CD4-positive, alpha-beta T cell treated with Interleukin-17A for 1 hour (primary cell): ENCODE data around the gene SPON2.
A peak's percentile ranks its signal among the peaks of the same experiment; 100 is the strongest.

Experiments used
- DNase-seq: peaks from one replicate; pipeline ENCODE4 v3.0.0-alpha.2; 2020

SPON2 gene

GRCh38 chr4:1172228-1172851 lies at the start of gene SPON2:
SPON2 (minus strand) TSS chr4:1172583.
- DNase-seq, result no peak

- no peak for DNase-seq
Measured at GRCh38 chr4:1221155-1221870, 48.9 kb upstream of the SPON2 start.

DNA sequence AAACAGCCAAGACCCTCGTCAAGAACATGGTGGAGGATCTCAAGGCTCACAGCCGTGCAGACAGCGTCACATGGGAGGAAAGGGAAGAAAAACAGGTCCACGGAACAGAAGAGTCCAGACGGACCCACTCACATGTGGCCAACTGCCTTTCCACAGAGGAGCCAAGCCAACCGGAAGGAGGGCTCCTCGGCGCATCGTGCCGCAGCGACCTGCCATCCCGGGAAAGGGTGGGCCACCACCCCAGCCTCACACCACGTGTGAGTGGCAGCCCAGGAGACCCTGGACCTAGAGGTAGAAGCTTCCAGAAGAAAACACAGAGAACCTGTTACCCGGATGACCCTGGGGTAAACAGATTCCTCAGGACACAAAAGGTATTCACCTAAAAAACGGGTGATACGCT lies 48.2 kb upstream of the SPON2 start:
- DNase-seq, result no peak

GRCh38 chr4:1219566-1219950 lies 47.2 kb upstream of the SPON2 start:
- no peak for DNase-seq

DNA sequence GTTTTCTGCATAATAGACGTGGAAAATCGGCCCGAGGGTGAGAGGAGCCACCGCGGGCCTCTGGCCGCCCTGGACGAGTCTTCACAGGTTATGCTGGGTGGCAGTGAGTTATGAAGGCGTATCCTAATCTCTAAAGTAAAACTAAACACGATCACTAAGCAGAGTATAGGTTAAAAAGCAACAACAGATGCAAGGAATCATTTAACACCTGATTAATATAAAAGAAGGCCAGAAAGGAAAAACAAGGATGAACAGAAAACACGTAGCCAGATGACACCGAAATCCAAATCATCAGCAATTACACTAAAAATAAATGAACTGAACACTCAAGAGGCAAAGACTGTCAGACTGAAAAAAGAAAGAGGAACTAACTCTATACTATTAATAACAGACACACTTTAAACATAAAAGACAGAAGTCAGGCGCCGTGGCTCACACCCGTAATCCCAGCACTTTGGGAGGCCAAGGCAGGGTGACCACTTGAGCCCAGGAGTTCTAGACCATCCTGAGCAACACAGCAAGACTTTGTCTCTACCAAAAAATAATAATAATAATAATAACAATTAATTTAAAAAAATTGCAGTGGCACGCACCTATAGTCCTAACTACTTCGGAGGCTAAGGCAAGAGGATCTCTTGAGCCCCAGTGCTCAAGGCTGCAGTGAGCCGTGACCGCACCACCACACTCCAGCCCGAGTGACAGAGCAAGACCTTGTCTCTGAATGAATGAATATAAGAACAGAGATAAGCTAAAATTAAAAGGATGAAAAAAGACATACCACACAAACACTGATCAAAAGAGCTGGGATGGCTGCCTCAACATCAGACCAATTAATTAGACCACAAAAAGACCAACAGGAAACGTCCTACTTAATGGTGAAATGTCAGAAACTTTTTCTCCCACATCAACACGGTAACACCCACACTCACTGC lies 46.5 kb upstream of the SPON2 start:
- DNase-seq, result no peak

- DNase-seq, result no peak
Measured at GRCh38 chr4:1217366-1217765, 45.0 kb upstream of the SPON2 start.

DNA sequence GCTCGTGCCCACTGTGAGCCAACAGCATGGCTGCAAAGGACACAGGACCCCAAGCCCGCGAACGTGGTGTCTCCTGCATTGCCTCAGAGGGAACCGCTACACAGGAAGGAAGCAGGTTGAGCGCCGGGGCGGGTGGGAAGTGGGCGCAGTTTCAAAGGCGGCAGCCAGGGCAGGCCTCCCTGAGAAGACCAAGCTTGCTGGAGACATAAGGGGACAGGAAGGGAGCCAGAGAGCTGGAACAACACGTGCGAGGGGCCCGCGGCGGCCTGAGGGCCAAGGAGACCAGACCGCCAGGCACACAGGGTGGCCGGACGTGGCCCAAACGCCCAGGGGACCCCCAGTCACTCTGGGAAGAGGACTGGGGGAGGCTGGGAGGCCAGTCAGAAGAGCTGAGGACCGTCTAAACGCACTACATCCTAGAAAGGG lies 44.5 kb upstream of the SPON2 start:
- peak; percentile 71 for DNase-seq

DNA sequence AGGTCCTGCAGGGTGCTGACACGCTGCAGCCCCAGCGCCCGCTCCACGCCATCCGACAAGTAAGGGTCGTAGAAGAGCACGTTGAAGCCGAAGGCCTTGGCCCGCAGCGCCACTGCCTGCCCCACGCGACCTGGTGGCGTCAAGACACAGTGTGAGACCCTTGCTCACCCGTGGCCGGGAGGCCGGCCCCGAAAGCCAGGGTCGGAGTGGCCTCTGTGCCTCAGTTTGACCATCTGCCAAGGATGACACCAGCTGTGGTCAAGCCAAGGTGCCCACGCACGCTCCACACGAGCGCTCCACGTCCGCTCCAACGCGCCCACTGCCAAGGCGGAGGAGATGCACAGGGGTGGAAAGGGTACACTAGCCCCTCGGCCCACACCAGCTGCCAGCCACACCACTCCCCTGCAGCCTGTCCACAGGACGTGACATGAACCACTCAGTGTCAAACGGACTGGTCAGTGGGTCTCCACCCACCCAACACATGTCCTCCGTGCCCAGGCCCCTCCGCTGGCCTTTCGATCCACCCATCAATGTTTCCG lies 43.8 kb upstream of the SPON2 start:
- DNase-seq, result no peak

GRCh38 chr4:1215141-1216075 lies 43.0 kb upstream of the SPON2 start:
- no peak for DNase-seq

DNA sequence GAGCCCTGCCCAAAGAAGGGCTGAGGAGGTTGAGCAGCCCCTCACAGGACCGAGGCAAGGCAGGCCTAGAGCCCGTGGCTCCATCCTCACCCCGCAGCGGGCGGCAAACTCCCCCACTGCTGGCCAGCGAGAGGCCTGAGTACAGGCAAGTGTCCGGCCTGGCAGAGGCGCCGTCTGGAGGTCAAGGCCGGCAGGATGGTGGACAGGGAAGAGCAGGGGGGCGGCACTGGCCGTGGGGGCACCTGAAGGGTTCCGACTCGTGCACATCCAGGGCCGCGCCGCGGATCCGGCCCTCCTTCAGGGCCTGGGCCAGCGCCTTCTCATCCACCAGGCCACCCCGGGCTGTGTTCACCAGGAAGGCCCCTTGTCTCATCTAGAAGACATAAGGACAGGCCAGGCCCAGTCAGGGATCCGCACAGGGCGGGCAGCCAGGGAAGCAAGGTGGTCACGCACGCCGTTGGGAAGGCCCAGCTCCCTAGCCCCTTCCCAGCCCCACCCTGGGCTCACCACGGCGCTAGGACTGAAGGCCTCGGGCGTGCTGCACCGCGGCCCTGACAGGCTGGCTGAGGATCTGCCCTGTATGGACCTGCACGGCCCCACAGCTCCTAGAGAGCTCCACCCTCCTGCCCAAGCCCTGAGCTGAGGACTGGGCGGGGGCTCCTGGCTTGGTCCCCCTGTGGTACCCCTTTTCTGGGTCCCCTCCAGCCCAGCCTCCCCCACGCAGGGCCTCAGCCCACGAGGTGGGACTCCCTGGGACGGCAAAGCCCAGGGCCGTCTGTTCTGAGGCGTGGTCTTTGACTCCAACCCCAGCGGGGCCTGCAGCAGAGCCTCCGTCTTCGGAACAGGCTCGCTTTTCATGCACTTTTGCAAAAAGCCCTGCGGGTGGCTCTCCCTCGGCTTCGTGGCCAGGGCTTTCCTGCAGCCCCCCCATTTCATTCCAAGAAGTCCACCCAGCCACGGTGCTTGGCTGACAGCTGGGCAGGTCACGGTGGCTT lies 42.0 kb upstream of the SPON2 start:
- no peak for DNase-seq

DNA sequence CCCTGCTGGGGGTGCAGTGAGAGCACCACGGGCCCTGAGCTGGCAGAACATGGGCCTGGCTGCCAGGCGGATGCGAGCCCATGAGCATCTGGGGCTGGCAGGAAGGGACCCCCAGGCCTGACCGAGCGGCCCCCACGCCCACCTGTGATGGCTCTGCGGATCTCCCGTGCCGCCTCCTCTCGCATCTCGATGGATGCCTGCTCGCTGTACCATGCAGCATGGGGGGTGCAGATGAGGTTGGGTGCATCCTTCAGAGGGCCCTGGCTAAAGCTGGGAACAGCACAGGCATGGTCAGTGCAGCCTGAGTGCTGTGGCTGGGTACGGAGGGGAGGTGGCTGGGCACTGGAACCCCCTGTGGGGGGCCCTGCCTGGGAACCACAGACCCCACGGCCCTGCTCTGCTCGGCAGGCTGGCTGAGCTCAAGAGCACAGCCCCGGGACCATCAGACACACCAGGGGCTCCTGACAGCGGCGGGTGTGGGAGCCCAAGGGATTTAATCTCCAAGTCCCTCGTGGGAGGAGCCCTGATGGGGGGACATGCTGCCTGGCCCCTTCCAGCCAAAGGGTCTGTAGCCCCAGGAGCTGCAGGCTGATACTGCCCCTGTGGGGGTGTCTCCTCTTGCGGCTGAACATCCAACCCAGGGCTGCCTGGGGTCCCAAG lies 41.1 kb upstream of the SPON2 start:
- DNase-seq, result no peak

- DNase-seq, result no peak
Measured at GRCh38 chr4:1212546-1213335, 40.4 kb upstream of the SPON2 start.

- no peak for DNase-seq
Measured at GRCh38 chr4:1211891-1212545, 39.6 kb upstream of the SPON2 start.

DNA sequence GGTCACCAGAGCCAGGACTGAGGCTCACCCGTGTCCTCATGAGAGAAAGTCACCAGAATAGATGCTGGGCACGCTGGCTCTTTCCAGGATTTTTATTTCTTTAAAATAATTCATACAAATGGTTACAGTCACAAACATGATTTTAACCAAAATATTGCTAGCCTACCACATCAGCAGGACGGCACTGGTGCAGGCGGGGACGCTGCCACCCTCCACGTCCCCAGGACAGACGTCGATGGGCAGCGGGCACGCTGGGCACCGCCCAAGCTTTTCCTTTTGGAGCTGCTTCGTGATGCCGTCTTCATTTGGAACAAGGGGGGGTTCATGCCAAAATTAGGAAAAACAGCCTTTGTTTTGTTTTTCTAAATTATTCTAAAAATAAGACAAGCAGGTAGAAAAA lies 39.0 kb upstream of the SPON2 start:
- DNase-seq, result no peak

DNA sequence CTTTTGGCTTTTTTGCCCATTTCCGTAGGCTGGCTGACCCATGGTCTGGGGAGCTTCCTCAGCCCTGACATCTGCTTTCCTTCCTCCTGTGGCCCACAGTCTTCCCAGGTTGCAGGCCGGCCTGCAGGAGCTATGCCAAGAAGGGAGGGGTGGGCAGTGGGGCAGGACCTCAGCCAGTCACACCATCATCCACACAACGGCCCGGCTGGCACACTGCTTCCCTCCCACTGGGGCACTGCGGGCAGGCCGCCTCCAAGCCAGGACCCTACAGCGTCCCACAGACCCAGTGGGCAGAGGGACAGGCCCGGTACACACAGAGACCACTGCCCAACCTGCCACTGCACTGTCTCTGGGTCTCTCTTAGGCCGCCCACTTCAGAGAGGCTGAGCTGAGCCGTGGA lies 38.6 kb upstream of the SPON2 start:
- no peak for DNase-seq

DNA sequence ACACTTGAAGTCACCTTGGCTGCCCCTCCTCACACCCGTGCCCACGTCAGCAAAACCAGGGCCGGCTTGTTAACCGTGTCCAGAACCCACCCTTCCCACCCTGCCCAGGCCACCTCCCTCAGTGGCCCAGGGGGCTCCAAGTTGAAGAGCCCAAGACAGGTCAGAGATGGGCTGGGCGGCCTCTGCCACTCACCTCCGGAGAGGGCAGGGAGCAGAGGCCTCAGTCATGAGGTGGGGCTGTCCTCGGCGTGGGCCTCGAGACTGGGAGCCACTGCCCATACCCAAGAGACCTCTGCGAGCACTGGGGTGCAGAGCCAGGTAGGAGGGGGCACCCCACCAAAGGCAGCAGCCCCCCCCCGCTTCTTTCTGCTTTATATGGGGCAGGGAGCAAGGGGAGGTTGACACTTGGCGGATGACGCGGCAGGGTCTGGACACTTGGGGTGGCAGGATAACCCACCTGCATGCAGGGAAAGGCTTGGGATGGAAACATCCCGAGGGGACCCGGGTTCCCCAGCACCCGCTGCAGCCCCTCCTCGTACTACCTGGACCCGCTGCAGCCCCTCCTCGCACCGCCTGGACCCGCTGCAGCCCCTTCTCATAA lies 38.0 kb upstream of the SPON2 start:
- no peak for DNase-seq

DNA sequence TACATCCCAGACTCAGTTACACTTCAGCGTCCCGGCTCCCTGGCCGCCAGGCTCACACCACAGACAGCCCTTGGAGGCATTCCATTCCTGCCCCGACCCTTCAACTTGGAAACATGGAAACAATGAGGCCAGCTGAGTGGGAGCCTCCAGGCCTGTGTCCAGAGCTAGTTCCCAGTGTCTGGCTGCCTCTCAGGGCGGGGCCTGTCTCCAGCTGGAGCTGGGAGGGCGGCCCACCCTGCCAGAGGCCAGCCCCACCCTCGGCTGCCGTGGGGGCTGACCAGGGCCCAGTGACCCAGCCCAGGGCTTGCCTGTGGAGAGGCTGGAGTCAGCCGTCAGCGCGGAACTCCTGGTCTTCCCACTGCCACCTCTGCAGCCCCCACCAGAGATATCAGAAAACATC lies 37.4 kb upstream of the SPON2 start:
- no peak for DNase-seq

GRCh38 chr4:1208970-1209704 lies 36.8 kb upstream of the SPON2 start:
- no peak for DNase-seq
